SIG-M5 (cell line): ENCODE measurements around the gene APBA2.

Experiments
- DNase-seq: peaks from one replicate; lab custom pipeline; 2025; lab: John Stamatoyannopoulos, UW

APBA2 gene

GRCh38 chr15:28936081-28936480 is 50.3 kb downstream of the APBA2 start:
- no peak for DNase-seq

GRCh38 chr15:28936481-28936881 is 50.7 kb downstream of the APBA2 start:
- no peak for DNase-seq

GRCh38 chr15:28937271-28937670 is 51.5 kb downstream of the APBA2 start:
- DNase-seq = no peak

GRCh38 chr15:28942046-28942445 is 56.3 kb downstream of the APBA2 start:
- DNase-seq = no peak

GRCh38 chr15:28942571-28942970 is 56.8 kb downstream of the APBA2 start:
- DNase-seq = no peak

DNA sequence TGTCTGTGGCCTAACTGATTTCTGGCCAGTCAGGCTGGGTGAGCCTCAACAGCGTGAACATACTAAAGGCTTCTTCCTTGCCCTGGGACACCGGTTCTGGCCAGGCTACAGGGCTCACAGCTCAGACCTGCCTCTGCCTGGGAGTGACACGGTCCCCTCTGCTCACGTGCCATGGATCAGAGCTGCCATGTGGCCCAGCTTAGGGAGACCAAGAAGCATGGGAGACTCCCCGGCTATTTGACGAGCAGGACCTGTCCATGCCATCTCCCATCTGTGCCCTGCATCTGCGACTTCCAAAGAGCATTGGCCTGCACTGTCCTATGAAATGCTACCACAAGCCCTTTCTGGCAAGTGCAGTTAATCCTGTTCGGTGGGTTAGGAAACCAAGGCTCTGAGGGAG is 57.4 kb downstream of the APBA2 start:
- no peak for DNase-seq

- no peak for DNase-seq
Measured at GRCh38 chr15:28943611-28944230, 57.9 kb downstream of the APBA2 start.

GRCh38 chr15:28944286-28944685 is 58.5 kb downstream of the APBA2 start:
- DNase-seq = no peak

DNA sequence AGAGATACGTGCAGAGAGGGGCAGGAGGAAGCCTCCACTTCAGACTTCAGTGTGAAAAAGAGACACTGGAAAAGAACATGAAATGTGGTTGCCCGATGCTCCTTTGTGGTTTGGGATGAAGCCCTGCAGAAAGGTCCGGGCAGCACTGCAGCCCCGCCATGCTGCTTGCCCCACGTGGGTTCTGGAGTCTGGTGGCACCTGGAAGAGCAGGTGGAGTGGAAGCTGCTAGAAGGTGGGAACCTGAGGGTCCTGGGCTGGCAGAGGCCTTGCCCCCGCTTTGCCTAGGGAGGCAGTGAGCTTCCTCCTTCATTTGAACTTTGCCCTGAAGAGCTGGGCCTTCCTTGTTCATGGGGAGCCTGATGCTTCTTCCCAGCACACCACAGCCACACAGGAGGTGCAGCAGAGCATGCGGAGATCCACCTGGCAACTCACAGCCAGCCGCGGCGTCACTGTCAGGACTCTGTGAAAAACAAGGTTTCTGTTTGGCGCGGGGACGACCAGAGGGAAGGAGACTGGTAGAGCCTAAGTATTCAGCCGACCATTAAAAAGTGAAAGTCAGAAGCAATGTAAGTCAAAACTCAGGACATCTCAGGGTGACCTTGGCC is 59.0 kb downstream of the APBA2 start:
- DNase-seq = no peak

DNA sequence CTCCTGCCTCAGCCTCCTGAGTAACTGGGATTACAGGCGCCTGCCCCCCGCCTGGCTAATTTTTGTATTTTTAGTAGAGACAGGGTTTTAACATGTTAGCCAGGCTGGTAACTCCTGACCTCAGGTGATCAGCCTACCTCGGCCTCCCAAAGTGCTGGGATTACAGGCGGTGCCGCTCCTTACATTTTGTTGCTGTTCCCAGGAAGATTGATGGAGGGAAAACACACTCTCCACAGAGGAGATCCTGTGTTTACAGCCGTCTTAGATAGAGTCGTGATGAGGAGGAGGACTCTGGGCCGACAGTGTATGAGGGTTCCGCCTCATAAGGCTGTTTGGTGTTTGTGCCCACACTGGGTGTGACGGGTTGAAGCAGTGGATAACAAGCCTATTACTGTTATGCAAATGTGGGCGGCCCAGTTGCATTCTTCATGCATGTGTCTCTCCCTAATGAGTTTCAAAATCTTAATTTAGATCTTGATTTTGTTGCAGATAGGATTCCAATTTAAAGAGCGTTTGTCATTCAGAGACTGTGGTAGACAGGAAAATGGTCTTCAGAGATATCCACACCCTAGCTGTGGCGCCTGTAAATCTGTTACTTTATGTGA is 60.0 kb downstream of the APBA2 start:
- DNase-seq = no peak

DNA sequence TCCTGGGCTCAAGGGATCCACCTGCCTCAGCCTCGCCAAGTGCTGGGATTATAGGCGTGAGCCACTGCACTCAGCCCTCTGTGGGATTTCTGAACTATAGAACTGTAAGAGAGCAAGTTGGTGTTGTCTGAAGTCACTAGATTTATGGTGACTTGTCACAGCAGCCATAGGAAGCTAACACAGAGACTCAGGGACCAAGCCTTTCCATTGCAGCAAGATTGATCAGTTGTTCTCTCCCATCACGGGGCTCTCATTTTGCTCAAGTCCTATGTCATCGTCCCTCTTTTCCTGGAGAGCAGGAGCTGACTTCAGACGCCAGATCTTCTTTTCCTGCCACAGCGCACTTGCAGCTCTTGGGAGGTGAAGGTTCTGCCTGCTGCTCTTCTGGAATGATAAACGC is 61.0 kb downstream of the APBA2 start:
- no peak for DNase-seq

GRCh38 chr15:28947221-28947674 is 61.5 kb downstream of the APBA2 start:
- no peak for DNase-seq

DNA sequence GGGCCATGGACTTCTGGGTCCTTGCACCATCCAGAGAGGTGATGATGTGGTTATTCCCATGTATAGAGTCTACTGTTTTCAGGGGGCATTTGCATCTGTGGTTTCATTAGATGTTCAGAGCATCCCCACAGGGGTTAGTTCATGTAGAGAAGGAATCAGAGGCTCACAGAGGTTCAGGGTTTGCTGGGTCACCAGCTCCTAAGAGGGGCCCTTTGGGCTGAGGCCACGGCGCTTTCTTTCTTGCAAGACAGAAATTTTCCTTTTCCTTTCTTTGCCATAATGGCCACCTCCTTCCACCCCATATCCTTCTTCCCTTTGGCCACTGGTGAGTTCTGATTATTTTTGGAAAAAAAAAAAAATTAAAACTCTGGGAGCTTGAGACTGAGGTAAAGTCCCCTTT is 62.3 kb downstream of the APBA2 start:
- DNase-seq = no peak

GRCh38 chr15:28950916-28951315 is 65.1 kb downstream of the APBA2 start:
- no peak for DNase-seq

DNA sequence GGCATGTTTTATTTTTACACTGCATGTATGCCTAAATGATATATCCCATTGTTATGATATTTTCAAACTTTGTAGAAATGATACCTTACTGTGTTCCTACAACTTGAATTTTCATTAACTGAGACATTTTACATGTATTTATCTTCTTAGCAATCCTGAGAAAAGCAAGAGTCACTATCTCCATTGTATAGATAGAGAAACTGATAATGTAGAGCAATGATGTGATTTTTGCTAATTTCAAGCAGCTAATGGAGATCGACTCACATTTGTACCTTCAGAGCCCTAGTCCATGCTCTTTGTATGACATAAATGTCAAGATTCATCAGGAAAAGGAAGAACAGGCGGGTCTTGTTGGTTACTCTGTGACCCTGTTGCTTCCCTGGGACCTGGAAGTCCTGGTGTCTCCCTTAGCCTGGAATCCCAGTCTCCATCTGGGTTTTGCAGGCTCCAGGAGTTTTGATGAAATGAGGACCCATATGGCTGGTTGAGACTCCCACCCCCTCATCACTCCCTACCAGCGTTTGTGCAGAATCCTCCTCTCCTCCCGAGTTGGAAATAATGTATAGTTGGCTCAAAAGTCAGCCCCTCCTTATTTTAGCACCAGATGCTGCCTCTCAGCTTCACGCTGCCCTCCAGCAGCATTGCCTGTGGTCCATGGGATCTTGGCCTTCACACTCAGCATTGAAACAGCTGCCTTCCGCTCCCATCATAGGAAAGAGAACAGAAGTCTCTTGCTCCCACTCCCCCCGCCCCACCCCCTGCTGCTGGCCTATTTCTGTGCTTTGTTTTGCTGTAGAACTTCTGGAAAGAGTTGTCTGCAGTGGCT is 67.1 kb downstream of the APBA2 start:
- DNase-seq = no peak

DNA sequence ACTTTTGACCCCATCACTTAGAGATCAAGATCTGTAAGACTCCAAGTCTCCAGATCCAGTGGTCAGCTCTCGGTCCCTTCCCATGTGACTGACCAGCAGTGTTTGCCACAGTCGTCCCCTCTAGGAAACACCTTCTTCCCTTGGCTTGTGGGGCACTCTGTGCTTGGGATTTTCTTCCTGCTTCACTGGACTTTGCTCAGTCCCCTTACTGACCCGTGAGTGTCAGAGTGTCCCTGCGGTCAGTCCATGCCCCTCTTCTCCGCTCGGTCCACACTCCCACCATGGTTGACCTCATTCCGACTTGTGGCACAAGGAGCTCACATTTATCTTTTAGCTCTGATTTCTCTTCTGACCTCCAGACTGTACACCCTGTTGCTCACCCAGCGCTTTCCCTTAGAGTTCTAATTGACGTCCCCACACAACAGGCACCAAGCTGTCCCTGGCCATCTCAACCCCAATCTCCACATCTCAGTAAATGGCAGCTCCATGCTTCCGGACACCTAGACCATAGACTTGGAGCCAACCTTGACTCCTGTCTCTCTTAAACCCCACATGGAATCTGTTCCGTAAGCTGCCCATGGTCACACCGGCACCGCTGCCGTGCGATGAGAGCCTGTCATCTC is 67.9 kb downstream of the APBA2 start:
- no peak for DNase-seq

GRCh38 chr15:28954466-28955159 is 68.8 kb downstream of the APBA2 start:
- DNase-seq = no peak

DNA sequence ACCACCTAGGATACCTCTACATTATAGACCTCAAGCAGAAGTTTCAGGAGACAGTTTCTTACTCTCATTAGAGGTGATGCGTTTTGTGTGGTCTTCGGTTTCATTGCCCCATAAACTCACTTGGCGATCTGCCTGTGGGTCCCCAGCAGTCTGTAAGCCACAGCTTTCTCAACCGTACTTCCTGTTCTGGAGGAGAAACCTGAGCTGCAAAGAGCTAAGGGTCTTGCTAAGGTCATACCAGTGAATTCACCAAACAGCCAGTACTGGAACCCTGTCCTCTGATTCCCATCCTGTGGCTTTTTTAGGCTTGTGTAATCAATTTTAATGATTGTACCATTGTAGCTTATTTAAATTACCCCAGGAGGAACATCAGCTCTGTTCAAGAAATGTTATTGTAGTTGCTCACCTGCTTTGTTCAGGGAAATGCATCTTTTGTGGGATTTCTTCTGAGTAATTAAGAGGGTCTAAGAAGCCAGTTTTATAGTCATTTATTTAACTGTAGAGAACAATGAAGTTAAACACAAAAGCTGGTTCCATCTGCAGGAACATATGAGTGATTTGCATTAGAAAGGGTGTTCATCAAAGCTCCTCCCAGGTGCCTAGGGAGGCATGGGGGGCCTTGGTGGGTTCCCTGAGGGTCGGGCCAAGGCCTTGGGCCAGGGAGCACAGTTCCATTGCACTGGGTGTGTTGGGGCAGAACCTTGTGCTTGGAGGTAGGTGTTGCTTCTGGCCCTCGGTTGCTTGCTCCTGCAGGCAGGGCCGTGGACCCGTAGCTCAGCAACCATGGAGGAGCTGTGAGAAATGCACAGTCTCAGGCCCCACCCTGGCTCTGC is 69.6 kb downstream of the APBA2 start:
- DNase-seq = no peak

DNA sequence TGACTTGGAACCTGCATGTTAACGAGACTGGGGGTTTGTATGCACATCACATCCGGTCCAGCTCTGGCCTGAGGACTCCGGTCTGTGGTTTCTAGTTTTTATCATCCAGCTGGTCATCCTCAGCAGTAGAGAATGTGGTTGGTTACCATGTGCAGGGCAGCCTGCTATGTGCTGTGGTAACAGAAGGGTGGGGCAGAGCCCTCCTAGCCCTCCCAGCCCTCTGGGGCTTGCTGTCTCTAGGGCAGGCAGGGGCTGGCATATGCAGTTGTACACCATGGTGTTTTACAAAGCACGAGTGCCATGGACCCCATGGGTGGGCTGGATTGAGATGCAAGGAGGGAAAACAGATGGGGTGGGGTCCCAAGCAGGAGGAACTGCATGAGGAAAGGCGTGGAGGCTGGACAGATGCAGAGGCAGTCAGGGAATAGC is 70.2 kb downstream of the APBA2 start:
- no peak for DNase-seq

GRCh38 chr15:28956491-28956890 is 70.7 kb downstream of the APBA2 start:
- no peak for DNase-seq
